Muscle layer of colon (tissue), 2 donors: ENCODE data around the gene SH3RF3.

Source experiments
- H3K27ac ChIP-seq: one replicate; pipeline ENCODE4 v1.7.0; 2013; ENCODE audit warnings: low read depth, mild to moderate bottlenecking, low read length, moderate library complexity
- H3K27me3 ChIP-seq, 2 donors: one replicate each; pipeline ENCODE4 v1.7.0; 2013; ENCODE audit warnings: low read length in 2 of 2, mild to moderate bottlenecking in 2 of 2; ENCODE audit not compliant: insufficient read depth in 2 of 2, control insufficient read depth in 1 of 2
- H3K36me3 ChIP-seq: one replicate; pipeline ENCODE4 v1.7.0; 2013; ENCODE audit warnings: mild to moderate bottlenecking, low read length; ENCODE audit not compliant: insufficient read depth
- H3K4me1 ChIP-seq: one replicate; pipeline ENCODE4 v1.7.0; 2013; ENCODE audit warnings: mild to moderate bottlenecking, low read length; ENCODE audit not compliant: insufficient read depth
- H3K4me3 ChIP-seq, 2 donors: one replicate each; pipeline ENCODE4 v1.7.0; 2013; ENCODE audit warnings: low read length in 2 of 2, low read depth in 1 of 2, mild to moderate bottlenecking in 1 of 2, moderate library complexity in 1 of 2
- H3K9ac ChIP-seq: one replicate; pipeline ENCODE4 v1.7.0; 2013; ENCODE audit warnings: low read length
- H3K9me3 ChIP-seq: one replicate; pipeline ENCODE4 v1.7.0; 2013; ENCODE audit warnings: mild to moderate bottlenecking, low read length
- donor health status: abdominal sarcoma.
- donor health status: Adenocarcinoma of cecum.

SH3RF3 gene

GRCh38 chr2:109188496-109188890 is 59.5 kb downstream of the SH3RF3 start:
- no peaks in the 10 kb centered on the region for H3K27me3 ChIP-seq
- no peak overlapping the region for H3K9ac ChIP-seq
- H3K4me1 ChIP-seq = peaks cover 25% of the 10 kb centered on the region
- no peaks in the 10 kb centered on the region for H3K36me3 ChIP-seq
- no peak overlapping the region for H3K4me3 ChIP-seq
- H3K27ac ChIP-seq = no peak overlapping the region
- no peaks in the 10 kb centered on the region for H3K9me3 ChIP-seq

GRCh38 chr2:109188898-109189297 is 59.9 kb downstream of the SH3RF3 start:
- Histone ChIP-seq H3K4me1 (peaks cover 25% of the 10 kb centered on the region), H3K27me3 (no peaks in the 10 kb centered on the region), H3K9me3 (no peaks in the 10 kb centered on the region), H3K27ac (no peak overlapping the region), H3K9ac (no peak overlapping the region), H3K36me3 (no peaks in the 10 kb centered on the region), H3K4me3 (no peak overlapping the region)

GRCh38 chr2:109189751-109190150 is 60.7 kb downstream of the SH3RF3 start:
- H3K27ac ChIP-seq = no peak overlapping the region
- no peaks in the 10 kb centered on the region for H3K9me3 ChIP-seq
- no peaks in the 10 kb centered on the region for H3K27me3 ChIP-seq
- no peak overlapping the region for H3K4me3 ChIP-seq
- no peak overlapping the region for H3K9ac ChIP-seq
- H3K36me3 ChIP-seq = no peaks in the 10 kb centered on the region
- H3K4me1 ChIP-seq = peaks cover 21% of the 10 kb centered on the region

GRCh38 chr2:109193807-109194619 is 65.0 kb downstream of the SH3RF3 start:
- no peak overlapping the region for H3K27ac ChIP-seq

GRCh38 chr2:109194620-109194937 is 65.6 kb downstream of the SH3RF3 start:
- no peaks in the 10 kb centered on the region for H3K36me3 ChIP-seq
- H3K4me1 ChIP-seq = no peaks in the 10 kb centered on the region
- H3K27ac ChIP-seq = no peak overlapping the region
- H3K27me3 ChIP-seq = no peaks in the 10 kb centered on the region
- H3K9me3 ChIP-seq = no peaks in the 10 kb centered on the region
- no peak overlapping the region for H3K9ac ChIP-seq
- H3K4me3 ChIP-seq = no peak overlapping the region

More at GRCh38 chr2:109193807-109194619, 65.0 kb downstream of the SH3RF3 start:
- Histone ChIP-seq H3K36me3 (no peaks in the 10 kb centered on the region), H3K27me3 (no peaks in the 10 kb centered on the region), H3K9me3 (no peaks in the 10 kb centered on the region), H3K4me1 (no peaks in the 10 kb centered on the region), H3K4me3 (no peak overlapping the region), H3K9ac (no peak overlapping the region)

DNA sequence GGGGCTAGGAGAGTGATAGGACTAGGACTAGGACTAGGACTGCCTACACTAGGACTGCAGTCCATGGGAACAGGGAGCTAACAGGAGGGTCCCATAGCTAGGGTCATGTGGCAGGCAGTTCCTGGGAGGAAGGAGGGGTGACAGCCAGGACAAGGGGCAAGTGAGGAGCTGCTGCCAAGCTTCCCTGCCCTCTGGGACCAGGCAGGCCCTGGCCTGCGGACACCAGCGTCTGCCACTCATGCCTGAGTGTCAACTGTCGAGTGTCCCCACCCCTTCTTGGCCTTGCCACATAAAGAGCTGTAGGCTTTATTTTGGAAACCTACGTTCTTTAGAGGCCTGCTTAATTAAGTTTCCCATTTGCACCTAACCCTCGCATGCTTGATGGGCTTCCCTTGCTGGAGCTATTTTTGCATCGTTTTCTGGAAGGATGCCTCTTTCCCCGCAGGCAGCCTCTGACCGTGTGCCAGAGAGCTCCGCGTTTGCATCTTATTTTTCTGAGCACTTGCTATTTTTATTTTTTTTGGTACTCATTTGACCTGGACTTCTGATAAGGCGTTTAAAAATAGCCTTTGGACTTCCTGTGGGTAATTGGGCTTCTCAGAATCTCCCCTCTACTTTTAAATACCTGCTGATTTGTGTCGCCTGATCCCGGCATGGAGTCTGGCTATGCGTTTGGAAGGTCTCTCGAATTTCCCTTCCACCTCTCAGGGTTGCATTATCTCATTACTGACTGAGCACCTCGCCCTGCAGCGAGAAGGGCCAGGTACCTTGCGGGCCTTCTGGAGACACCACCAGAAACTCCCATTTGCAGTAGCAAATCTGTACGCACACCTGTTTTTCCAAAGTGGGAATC is 66.4 kb downstream of the SH3RF3 start:
- H3K4me3 ChIP-seq = no peak overlapping the region
- no peaks in the 10 kb centered on the region for H3K36me3 ChIP-seq
- no peaks in the 10 kb centered on the region for H3K4me1 ChIP-seq
- no peaks in the 10 kb centered on the region for H3K9me3 ChIP-seq
- no peak overlapping the region for H3K9ac ChIP-seq
- H3K27ac ChIP-seq = no peak overlapping the region
- H3K27me3 ChIP-seq = no peaks in the 10 kb centered on the region

GRCh38 chr2:109196081-109196875 is 67.3 kb downstream of the SH3RF3 start:
- Histone ChIP-seq H3K9me3 (no peaks in the 10 kb centered on the region), H3K4me1 (no peaks in the 10 kb centered on the region), H3K9ac (no peak overlapping the region), H3K27me3 (no peaks in the 10 kb centered on the region), H3K36me3 (no peaks in the 10 kb centered on the region), H3K27ac (no peak overlapping the region), H3K4me3 (no peak overlapping the region)

DNA sequence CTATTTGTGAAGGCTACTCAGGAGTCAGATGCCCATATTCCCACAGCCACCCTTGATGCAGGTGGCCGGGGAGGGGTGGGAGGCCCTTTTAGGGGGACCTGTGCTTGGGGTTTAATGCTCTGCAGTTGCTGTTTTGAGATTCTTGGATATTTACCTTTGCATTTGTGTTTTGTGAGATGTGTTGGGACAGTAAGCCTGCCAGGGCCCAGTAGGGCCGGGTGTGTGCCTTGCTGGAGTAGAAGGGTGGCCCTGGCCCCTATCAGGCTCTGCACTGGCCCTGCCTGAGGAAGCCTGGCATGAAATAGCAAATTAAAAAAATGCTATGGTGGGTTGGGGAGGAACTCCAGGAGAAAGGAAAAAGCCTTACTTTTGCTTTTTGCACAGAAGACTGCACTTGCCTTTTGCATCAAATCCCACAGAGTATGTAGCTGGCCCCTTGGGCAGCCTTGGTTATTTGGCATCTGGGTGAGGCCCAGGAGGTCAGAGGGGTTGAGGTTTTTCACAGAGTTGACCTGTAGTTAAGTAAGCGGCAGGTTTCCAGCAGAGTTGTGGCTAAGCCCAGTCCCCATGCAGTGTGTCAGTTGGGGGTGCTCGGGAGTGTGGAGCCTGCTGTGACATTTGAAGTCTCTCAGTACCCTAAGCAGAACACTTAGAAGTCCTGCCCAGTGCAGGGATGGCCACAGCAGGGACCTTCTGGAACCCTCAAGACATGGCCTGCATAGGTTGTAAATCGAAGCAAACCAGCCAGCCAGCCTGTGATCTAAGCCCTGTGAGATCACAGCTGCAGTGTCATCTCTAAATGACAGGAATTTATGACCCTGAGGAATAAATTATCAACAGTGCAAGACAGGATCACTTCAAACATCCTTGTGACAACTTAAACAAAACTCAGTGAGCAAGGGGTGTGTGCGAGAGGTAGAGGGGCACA is 68.8 kb downstream of the SH3RF3 start:
- Histone ChIP-seq H3K27me3 (no peaks in the 10 kb centered on the region), H3K4me1 (no peaks in the 10 kb centered on the region), H3K9me3 (no peaks in the 10 kb centered on the region), H3K4me3 (no peak overlapping the region), H3K36me3 (no peaks in the 10 kb centered on the region), H3K27ac (no peak overlapping the region), H3K9ac (no peak overlapping the region)

DNA sequence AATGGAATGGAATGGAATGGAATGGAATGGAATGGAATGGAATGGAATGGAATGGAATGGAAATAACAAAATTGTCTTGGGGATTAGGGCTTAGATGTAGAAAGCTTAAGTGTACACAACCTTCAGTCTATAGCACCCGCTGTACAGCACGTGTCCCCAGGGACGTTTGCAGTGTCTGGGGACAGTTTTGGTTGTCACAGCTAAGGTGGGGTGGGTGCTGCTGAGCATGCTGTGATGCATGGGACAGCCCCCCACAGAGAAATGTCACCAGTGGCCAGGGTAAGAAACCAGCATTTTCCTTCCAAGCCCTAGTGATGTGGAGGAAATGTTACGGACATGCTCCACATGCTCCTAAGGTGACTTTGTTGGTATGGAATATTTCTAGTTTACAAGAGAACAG is 70.8 kb downstream of the SH3RF3 start:
- H3K27me3 ChIP-seq = no peaks in the 10 kb centered on the region
- H3K4me1 ChIP-seq = no peaks in the 10 kb centered on the region

GRCh38 chr2:109200616-109201464 is 71.8 kb downstream of the SH3RF3 start:
- Histone ChIP-seq H3K27me3 (no peaks in the 10 kb centered on the region), H3K9me3 (no peaks in the 10 kb centered on the region), H3K4me3 (no peak overlapping the region), H3K9ac (no peak overlapping the region), H3K27ac (no peak overlapping the region), H3K4me1 (no peaks in the 10 kb centered on the region), H3K36me3 (no peaks in the 10 kb centered on the region)

More for the DNA sequence above, 70.8 kb downstream of the SH3RF3 start:
- H3K9me3 ChIP-seq = no peaks in the 10 kb centered on the region
- H3K4me3 ChIP-seq = no peak overlapping the region
- no peak overlapping the region for H3K9ac ChIP-seq
- H3K27ac ChIP-seq = no peak overlapping the region
- no peaks in the 10 kb centered on the region for H3K36me3 ChIP-seq
